CD4-positive, alpha-beta T cell treated with Interleukin-6 for 4 hours (primary cell): ENCODE results near the gene ATP8B1.

Source experiments
- DNase-seq: peaks from one replicate; pipeline ENCODE4 v3.0.0-alpha.2; 2020; ENCODE audit warnings: mixed read lengths

The ATP8B1 gene

DNA sequence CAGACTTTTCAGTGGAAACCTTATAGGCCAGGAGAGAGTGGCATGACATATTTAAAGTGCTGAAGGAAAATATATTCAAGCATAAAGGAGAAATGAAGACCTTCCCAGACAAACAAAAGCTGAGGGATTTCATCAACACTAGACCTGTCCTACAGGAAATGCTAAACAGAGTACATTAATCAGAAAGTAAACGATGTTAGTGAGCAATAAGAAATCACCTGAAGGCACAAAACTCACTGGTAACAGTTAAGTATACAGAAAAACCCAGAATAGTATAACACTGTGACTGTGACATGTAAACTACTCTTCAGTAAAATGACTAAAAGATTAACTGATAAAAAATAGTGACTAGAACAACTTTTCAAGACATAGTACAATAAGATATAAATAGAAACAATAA is 87.4 kb downstream of the ATP8B1 start:
- no peak for DNase-seq

DNA sequence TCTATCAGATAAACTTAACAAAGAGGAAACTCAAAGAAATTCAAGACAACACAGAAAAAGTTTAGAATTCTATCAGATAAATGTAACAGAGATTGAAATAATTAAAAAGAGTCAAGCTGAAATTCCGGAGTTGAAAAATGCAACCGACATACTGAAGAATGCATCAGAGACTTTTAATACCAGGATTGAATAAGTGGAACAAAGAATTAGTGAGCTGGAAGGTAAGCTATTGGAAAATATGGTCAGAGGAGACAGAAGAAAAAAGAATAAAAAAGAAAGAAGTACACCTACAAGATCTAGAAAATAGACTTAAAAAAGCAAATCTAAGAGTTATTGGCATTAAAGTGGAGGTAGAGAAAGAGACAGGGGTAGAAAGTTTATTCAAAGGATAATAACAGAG is 88.0 kb downstream of the ATP8B1 start:
- no peak for DNase-seq

DNA sequence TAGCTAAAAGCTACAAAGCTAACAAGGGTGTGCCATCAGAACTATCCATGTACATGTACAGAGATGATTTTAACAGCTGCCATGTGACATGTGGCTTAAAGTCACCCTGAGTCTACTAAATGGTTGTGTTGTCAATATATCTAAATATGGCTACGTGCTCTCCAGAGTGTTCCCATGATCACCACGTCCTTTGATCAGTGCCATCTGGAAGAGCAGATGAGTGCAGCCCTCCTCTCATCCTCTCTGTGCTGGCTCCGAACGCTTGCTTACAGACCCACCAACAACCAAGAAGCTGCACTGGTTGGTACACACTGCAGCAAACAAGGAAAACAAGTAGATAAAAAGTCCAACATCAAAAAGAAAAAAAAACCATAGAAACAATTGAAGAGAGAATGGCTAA is 92.9 kb downstream of the ATP8B1 start:
- no peak for DNase-seq

GRCh38 chr18:57709335-57709734 is 93.8 kb downstream of the ATP8B1 start:
- DNase-seq: no peak

DNA sequence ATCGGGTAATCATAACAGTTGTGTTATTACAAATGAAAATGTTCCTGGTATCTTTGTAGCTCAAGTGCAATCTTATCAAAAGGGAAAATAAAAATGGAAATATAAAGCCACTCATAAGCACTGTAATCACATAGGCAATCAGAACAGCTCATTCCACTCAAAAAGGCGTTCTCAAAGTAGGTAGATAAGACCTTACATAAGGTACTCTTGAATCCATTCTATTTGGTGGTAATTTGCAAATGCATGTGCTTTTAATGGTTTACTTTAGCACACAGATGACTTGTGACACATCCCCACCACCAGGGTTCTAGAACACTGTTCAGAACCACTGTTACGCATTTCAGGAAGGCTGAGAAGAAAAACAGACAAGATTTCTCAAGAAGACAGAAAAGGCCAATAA is 94.8 kb downstream of the ATP8B1 start:
- DNase-seq: no peak

DNA sequence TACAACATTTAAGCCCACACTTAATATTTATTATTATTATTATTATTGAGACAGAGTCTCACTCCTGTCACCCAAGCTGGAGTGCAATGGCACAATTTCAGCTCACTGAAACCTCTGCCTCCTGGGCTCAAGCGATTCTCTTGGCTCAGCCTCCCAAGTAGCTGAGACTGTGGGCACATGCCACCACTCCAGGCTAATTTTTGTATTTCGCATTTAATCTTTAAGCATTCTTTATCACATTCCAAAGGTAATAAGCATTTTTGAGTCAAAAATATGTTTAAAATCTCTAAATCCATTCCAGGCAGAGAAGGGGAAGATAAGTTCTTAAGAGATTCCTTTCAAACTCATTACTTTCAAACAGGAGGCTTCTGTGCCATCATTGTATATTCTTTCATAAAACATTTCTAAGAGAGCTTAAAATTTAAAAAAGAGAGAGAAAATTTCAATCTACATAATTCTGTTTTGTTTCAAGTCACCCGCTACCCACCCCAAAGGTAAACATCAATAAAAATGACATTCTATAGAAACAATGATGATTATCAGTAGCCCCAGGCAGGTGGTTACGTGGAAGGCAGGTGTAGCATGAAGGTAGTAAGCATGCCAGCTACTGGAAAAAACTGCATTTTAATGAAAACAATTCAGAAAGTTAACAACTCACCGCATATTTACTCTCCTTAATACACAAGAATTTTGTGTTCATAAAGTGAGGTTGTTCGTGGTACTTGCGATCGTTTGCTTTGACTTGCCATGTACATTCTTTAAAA is 97.1 kb downstream of the ATP8B1 start:
- no peak for DNase-seq

DNA sequence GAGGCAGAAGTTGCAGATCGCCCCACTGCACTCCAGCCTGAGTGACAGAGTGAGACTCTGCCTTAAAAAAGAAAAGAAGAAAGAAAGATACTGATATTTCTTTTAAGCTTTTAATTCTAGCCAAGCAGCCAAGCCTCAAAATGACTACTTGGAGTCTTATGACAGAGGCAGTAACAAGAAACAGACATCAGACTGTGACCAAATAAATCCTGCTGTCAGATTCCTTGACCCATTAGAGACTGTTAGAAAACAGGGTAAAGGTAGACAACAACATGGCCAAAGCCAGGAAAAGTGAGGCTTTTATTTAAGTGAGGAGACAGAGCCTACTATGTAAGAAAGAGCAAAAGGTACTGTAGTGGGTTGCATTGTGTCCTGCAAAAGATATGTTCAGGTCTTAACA is 98.1 kb downstream of the ATP8B1 start:
- DNase-seq: no peak

DNA sequence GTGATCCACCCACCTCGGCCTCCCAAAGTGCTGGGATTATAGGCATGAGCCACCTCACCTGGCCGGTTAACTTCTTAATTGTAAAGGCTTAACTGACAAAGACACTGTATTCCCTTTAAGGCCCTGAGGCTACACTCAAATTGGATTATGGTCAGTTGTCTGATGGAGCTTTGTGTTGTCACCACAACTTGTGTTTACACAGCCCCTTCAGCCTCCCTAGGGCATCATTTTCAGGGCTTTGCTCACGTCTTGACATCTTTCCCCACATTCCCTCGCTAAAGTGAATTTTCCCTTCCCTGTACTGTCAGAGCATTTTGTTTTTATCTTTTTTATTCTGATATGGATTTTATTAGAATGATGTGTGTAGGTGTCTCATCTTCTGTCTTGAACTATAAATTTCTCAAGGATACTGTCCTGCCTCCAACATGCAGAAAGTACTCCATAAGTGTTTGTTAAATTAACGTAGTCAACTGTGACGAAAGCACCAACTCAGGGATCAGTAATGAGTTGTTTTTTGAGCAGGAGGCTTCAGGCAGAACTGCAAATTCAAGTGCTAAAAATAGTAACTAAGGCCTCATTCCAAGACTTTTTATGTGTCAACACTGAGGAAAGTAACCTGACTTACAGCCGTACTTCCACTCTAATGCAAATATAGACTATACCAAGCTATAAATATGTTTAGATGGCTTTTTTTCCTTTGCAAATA is 104.4 kb downstream of the ATP8B1 start:
- no peak for DNase-seq

DNA sequence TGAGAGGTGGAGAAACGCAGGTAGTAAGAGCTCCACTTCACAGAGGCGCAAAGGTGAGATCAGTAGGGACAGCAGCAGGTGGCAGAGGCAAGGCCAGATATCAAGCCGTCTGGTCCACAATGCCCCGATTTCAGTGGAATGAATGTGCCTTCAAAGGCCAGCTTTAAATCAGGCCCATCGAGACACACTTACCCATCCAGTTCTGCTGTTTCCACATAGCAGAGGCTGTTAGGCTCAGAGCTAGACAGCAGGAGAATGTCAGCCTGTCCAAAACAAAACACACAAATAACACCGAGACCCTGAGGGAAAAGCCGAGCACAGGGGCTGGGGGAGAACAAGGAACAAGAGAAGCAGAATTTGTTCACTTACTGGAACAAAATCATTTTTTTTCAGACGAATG is 105.7 kb downstream of the ATP8B1 start:
- no peak for DNase-seq

GRCh38 chr18:57696271-57696670 is 106.8 kb downstream of the ATP8B1 start:
- DNase-seq: no peak

DNA sequence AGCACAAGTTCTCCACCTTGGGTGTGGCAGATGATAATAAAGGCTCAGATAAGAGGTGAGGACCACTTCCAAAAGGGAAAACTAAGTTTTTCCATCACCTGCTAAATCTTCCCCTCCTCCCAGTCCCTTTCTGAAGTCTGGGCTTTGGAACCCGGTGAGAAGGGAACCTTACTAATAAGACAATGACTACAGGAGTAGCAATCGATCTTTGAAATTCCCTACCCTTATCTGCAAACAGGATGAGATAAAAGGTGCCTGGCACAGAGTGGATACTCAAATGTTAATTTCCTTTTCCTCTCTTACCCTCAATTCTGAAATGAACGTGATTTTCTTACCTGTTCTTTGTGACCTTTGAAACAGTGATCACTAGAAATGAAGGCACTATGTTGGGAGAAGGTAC is 111.8 kb downstream of the ATP8B1 start:
- no peak for DNase-seq

DNA sequence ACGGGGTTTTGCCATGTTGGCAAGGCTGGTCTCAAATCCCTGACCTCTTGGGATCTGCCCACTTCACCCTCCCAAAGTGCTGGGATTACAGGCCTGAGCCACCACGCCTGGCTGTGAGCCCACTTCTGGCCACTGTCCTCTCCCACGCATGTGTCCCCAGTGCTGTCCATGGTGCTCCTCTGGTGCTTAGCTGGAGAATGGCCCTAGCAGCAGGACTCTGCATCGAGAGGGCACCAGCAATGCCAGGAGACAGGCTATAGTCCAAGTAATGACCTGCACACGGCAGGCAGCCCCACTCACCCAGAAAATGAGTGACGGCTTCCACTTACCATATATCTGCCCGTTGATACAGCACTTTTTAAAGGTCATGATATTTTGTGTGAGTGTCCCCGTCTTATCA is 115.1 kb downstream of the ATP8B1 start:
- DNase-seq: no peak

- no peak for DNase-seq
Observed at GRCh38 chr18:57683470-57683869, 119.6 kb downstream of the ATP8B1 start.

- DNase-seq: no peak
Observed at GRCh38 chr18:57677262-57678211, 125.6 kb downstream of the ATP8B1 start.

GRCh38 chr18:57674891-57675290 is 128.2 kb downstream of the ATP8B1 start:
- DNase-seq: no peak

- no peak for DNase-seq
Observed at GRCh38 chr18:57670046-57670445, 133.1 kb downstream of the ATP8B1 start.

DNA sequence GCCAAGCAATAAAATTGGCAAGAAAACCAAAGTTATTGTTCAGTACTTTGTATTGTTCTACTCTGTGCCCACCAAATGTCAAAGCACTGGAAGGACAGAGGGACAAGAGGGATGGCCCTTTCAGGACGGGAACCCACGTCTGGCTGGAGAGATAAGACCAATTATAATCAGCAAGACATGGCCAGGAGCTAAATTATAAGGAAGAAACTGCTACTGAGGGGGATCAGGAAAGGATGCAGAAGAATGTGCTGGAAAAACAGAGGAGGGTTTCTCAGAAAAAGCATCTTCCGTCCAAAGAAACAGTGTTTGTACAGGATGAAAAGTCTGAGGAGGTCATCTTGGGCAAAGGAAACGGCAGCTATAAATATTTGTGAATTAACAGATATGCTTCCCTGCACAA is 135.1 kb downstream of the ATP8B1 start:
- no peak for DNase-seq

GRCh38 chr18:57666818-57667497 is 136.2 kb downstream of the ATP8B1 start:
- DNase-seq: no peak

GRCh38 chr18:57664568-57665165 is 138.4 kb downstream of the ATP8B1 start:
- DNase-seq: no peak

DNA sequence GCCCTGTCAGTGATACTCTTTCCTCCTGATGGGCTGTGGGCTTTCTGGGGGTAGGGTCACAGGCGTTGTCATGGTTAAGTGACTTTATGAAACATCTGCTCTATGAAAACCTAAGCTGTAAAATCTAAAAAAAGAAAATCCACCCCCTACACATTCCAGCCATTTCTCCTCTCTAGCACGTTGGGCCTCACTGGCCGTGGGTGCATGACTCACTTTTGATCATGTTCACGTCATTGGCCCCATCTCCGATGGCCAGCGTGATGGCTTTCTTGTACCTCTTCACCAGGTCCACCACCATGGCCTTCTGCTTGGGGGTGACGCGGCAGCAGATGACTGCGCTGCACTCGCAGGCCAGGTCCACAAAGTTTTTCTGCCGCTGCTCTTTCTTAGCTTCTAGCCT is 142.2 kb downstream of the ATP8B1 start:
- DNase-seq: no peak

DNA sequence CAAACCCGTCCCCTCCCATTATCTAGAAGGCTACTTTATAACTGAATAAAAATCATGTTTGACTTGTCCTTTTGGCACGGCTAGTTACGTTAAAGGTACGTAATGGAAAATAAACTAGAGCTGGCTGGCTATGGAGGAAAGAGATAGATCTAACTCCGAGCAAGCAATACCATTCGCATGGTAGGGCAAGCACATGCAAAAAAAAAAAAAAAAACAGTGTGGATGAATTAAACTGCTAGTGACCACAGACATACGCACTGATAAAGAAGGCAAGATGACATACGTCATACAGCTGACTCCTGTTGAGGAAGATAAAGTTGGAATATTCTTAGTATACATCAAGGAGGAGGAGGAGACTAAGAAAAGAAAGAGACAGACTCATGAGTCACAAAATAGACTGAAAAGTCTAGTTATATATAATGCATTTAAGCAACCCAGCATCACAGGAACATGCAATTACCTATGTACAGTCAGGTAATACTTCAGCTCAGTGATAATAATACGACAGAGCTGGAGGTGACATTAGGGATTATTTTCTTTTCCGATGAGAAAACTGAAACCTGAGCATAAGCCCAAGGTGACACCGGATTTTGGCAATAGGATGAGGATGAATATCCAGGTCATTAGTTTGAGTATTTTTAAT is 143.5 kb downstream of the ATP8B1 start:
- no peak for DNase-seq

GRCh38 chr18:57657542-57657941 is 145.6 kb downstream of the ATP8B1 start:
- no peak for DNase-seq
